SKM-1 (cell line): ENCODE results near the gene SIGLEC7.
"Not testable (repeated sequence)": the region's sequence is repeated elsewhere in the genome, so short reads cannot be mapped to it uniquely, and the experiment has no call there.

ENCODE experiments used
- DNase-seq: peaks from one replicate; lab custom pipeline; 2025; ENCODE audit not compliant: unreplicated experiment; lab: John Stamatoyannopoulos, UW

The SIGLEC7 gene

GRCh38 chr19:51137792-51138425 is 4.2 kb upstream of the SIGLEC7 start:
- DNase-seq: no peak

- DNase-seq: peak; percentile 18
Observed at GRCh38 chr19:51138549-51138979, 3.5 kb upstream of the SIGLEC7 start.

DNA sequence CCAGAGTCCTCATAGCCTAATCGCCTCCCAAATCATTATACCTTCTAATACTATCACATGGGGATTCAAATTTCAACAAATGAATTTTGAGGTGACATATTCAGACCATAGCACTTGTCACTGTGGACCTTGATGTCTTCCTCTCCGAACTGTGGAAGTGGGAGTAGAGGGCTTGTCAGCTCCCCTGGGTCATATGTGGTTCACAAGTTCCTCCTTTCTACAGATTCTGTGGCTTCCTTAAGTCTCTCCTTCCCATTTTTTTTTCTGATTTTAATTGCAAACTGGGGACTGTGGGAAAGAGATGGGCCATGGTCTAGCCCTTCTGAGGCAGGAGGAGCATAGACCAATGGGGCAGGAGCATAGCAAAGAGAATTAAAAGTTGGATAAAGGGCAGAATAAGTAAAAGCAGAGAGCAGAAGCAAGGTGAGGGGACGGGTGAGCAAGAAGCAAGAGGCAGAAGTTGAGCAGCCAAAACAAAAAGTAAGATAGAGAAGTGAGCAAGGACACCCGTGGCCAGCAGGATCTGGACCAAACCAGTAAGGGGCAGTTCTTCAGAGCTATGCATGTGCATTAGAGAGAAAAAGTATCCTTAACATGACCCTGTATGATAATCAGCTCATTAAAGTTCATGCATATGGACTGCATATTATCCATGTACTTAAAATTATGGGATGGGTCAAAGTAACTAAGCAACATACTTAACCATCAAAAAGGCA is 2.6 kb upstream of the SIGLEC7 start:
- DNase-seq: peak; percentile 45

- DNase-seq: no peak
Observed at GRCh38 chr19:51140441-51140840, 1.7 kb upstream of the SIGLEC7 start.

GRCh38 chr19:51141181-51141580 is 920 bp upstream of the SIGLEC7 start:
- no peak for DNase-seq

GRCh38 chr19:51142809-51143475 is 841 bp downstream of the SIGLEC7 start:
- not testable (repeated sequence) for DNase-seq

DNA sequence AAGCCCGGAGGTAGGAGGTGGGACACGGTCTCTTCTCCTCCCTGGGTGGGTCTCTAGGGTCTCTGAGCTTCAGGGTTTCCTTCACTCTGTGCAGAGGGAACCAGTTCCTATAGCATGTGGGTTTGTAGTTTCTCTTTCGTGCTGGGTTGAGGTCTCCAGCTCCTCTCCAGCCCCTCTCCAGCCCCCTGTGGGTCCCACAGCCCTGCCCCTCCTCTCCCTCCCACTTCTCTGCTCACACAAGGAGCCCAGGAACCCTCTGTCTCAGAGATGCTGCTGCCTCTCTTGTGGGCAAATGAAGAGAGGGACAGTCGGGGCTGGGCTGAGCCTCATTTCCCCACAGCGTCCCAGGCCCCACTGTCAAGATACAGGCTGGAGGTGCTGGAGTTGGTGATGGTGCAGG is 1.4 kb downstream of the SIGLEC7 start:
- DNase-seq: no peak

GRCh38 chr19:51144482-51145045 is 2.5 kb downstream of the SIGLEC7 start:
- DNase-seq: no peak

DNA sequence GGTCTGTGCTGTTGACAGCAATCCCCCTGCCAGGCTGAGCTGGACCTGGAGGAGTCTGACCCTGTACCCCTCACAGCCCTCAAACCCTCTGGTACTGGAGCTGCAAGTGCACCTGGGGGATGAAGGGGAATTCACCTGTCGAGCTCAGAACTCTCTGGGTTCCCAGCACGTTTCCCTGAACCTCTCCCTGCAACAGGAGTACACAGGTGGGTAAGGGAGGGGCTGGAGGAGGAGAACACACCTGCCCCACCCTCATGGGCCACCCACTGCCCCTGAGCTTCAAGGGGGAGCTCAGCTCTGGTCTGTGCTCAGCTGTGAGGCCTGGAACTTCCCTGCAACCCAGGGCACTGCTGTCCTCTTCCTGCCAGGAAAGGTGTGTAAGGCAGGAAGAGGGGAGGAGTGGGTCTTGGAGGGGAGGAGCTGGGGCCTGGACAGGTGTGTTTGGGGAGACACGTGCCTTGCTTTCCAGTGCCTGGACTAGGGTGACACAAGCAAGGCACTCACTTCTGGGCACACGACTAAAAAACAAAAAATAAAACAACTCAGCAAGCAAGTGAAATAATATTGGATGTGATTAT is 3.9 kb downstream of the SIGLEC7 start:
- DNase-seq: no peak

GRCh38 chr19:51146751-51147150 is 4.7 kb downstream of the SIGLEC7 start:
- DNase-seq: no peak

DNA sequence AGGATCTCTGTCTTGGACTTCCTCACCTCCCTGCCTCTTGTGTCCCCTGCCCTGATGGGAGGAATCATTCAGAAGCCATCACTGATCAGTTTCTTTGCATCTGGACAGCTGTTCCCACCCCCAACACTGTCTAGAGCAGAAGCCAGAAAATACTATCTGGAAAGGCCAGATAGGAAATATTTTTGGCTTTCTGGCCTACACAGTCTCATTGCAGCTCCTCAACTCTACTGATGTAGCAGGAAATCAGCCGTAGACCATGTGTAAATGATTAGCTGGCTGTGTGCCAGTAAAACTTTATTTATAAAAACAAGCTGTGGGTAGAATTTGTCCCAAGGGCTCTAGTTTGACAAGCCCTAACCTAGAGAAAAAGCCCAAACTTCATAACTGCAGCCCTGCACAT is 5.6 kb downstream of the SIGLEC7 start:
- DNase-seq: no peak

DNA sequence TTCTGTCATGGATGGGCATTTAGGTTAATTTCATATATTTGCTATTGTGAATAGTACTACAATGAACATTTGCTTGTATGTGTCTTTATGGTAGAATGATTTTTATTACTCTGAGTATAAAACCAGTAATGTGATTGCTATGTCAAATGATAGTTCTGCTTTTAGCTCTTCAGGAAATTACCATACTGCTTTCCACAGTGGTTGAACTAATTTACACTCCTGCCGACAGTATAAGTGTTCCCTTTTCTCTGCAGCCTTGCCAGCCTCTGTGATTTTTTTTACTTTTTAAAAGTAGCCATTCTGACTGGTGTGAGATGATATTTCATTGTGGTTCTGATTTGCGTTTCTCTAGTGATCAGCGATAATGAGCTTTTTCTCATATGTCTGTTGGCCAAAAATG is 6.5 kb downstream of the SIGLEC7 start:
- no peak for DNase-seq

DNA sequence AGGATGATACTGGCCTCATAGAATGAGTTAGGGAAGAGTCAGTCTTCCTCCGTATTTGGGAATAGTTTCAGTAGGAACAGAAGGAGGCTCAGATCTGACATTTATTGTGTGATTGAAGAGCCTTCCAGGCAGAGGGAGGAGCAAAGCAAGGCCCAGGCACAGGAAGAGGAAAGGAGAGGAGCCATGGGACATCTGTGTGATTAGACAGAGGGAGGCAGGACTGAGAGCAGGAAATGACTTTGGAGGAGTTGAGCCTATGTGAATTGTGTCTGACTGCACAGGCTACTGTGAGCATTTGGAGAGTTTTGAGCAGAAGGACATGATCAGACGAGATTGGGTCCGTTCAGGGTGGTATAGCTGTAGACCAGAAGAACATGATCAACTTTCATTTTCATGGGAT is 8.5 kb downstream of the SIGLEC7 start:
- no peak for DNase-seq

GRCh38 chr19:51156710-51157109 is 14.6 kb downstream of the SIGLEC7 start:
- DNase-seq: no peak

DNA sequence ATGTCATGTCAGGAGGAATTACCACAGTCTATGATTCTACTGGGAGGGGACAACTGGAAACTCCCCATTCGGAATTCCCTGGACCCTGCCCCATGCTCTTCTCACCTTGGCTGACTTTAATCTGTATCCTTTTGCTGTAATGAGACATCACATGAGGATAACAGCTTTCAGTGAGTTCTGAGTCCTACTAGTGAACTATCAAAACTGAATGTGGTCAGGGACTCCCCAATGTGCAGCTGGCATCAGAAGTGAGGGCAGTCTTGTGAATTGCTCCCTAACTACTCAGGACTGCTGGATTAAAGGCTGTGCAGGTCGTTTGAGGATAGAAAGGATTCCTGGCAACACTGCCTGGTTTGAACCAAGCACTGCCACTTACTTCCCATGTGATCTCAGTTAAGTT is 15.2 kb downstream of the SIGLEC7 start:
- no peak for DNase-seq

DNA sequence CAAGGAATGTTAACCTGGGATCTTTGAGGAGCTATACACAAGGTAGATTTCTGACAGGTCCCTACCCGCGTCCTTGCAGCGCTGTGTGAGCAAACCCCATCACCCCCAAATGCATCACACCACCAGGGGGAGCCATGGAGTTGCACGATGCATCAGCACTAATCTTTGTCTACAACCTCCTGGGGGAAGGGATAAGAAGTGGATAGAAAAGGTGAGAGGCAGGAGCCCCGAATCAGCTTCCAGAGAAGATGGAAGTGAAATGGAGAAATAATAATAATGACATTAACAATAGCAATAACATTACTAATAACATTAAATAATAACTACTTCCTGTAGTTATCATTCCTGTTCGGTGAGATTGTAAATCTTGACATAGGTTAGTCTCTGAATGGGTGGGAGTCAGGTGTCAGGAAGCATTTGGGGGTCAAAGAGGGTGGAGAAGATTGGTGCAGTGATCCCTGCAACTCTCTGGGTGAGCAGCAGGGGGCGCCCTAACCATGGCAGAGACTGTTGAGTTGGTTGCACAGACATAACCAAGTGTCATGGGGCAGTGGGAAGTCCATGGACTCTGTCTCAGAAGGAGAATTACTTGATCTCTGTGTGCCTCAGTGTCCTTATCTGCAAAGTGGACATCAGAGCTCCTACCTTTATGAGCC is 16.5 kb downstream of the SIGLEC7 start:
- DNase-seq: peak; percentile 18

DNA sequence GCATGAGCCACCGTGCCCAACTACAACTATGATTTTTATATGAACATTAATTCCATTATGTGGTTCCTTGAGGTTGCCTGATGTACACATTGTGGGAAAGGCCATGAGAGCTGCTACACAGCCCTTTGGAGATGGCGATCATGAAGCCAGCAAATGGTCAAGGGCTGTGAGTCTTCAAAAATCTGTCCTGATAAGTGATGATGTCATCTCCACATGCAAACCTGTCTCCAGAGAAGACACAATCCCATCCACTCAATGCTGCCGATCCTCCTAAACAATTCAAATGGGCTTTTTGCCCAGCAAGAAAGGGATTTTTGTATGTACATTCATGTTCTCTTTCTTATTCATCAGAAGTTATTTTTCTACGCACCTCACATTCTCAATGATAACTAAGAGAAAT is 17.6 kb downstream of the SIGLEC7 start:
- DNase-seq: no peak

DNA sequence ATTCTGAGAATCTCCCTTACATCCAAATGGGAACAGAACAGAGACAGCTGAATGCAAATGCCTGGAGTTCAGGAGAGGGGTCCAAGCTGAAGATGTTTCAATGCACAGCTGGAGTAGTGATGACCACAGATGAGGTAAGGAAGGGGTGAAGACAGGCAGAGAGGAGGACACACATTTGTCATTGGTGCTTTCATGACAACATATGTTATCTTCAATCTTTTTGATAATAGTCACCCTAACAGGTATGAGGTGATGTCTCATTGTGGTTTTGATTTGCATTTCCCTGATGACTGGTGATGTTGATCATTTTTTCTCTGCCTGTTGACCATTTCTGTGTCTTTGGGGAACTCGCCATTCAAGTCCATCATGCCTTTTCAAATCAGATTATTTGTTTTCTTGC is 19.2 kb downstream of the SIGLEC7 start:
- no peak for DNase-seq

DNA sequence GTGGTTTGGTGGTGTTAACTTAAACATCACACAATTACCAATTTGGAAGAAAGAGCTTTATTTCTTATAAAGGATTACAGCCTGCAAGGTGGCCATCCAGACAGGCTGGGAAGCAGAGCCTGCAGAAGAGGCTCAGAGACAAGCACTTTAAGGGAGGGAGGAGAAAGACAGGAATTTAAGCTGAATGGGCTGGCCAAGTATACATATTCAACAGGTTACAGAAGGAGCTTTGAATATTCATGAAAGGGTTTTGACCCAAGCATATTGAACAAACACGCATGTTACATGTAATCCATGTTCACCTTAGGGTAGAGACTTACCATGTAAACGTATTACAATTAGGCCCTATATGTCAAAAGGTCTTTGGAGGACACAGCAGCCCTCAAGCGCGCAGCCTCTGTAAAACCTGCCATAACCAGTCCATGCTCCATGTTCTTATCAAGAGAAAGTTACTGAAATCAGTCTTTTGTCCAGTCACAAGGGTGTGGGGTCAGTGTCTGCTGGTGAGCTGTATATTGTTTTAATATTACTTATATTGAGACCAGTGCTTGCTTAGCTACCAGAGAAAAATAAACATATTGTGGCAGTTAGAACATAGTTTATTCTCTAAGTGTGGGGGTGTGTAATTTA is 19.9 kb downstream of the SIGLEC7 start:
- no peak for DNase-seq

DNA sequence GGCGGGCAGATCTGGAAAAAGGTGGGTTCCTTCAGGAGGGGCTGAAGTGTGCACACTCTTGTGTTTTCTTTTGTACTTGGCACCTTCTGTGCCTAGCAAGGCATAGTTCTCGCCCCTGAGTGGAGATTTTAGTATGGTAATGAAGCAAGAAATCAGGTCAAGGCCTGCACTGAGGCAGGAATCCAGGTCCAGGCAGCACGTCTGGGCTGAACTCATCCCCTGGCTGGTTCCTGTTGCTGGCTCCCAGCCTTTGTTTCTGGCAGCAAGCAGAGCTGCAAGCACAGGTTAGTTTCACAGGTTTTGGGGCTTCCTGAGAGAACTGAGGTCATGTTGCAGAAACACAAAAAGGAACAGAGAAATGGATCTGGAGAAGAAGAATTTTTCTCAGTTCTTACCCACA is 21.2 kb downstream of the SIGLEC7 start:
- DNase-seq: no peak

DNA sequence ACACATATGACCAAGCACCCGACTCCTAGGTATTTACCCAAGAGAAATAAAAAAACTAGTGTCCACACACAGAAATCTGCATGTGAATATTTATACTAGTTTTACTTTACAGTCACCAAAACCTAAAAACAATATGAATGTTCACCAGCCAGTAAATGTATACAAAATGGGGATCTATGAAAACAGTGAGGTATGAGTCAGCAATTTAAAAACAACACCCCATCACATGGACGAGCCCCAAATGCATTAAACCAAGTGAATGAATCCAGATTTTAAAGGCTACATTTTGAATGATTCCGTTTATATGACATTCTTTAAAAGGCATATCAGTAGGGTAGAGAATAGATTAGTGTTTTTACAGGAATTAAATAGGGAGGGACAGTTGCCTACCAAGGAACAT is 22.1 kb downstream of the SIGLEC7 start:
- DNase-seq: no peak
